Left ventricle myocardium inferior (tissue), 1 donor: ENCODE results near the gene PAX6. TPM values are rescaled to one million over a fixed set of nuclear protein-coding genes. Genes with fewer than 3 reads are reported as not detected.

Source experiments
- DNase-seq: peaks from one replicate; pipeline ENCODE4 v3.0.0-alpha.2; 2020
- H3K27ac ChIP-seq: fragments of 200-600 bp; replicated peaks from 2 replicates; pipeline ENCODE4 v1.8.0; 2021
- H3K27me3 ChIP-seq: fragments of 200-600 bp; 2 replicates; pipeline ENCODE4 v1.8.0; 2021; ENCODE audit warnings: low read depth
- H3K36me3 ChIP-seq: fragments of 200-600 bp; 2 replicates; pipeline ENCODE4 v1.8.0; 2021
- H3K4me1 ChIP-seq: fragments of 200-600 bp; 2 replicates; pipeline ENCODE4 v1.8.0; 2021
- H3K4me3 ChIP-seq: fragments of 200-600 bp; 2 replicates; pipeline ENCODE4 v1.8.0; 2021; ENCODE audit warnings: mild to moderate bottlenecking, moderate library complexity
- H3K9me3 ChIP-seq: fragments of 200-600 bp; replicated peaks from 2 replicates; pipeline ENCODE4 v1.8.0; 2021
- CTCF ChIP-seq: fragments of 200-600 bp; IDR thresholded peaks from 2 replicates; pipeline ENCODE4 v1.8.0; 2021; ENCODE audit warnings: antibody characterized with exemption, mild to moderate bottlenecking, borderline replicate concordance
- intact Hi-C: fragments of 100-400 bp; cut with micrococcal nuclease; formaldehyde crosslinking; loops from one replicate; pipeline ENCODE4 v1.11.0; 2022
- total RNA-seq: library from RNA; stranded (reverse); fragmentation: NEBNext Ultra II Directional; extraction: Animal tissue kit (Norgen Biotek cat#: 25700); gene quantifications from one replicate; pipeline ENCODE4 v1.2.1, GENCODE V29; 2021
- donor health status: DM: no; HTN: yes; CAD: no; lungs with severe emphysema.

The PAX6 gene
- total RNA-seq, 1 donor from 2014 or later = not detected

- TF ChIP-seq CTCF = no peak
- no peaks in the 10 kb centered on the region for H3K36me3 ChIP-seq
- H3K27me3 ChIP-seq = peaks cover 39% of the 10 kb centered on the region
- no peak for DNase-seq
- no peak overlapping the region for H3K4me3 ChIP-seq
- no peak overlapping the region for H3K27ac ChIP-seq
- H3K9me3 ChIP-seq = no peaks in the 10 kb centered on the region
- intact Hi-C loops = no loop called here
- no peaks in the 10 kb centered on the region for H3K4me1 ChIP-seq
These were observed 36.6 kb upstream of the PAX6 start for GRCh38 chr11:31847761-31848160.

GRCh38 chr11:31845331-31845730 is 34.2 kb upstream of the PAX6 start:
- TF ChIP-seq CTCF = no peak
- intact Hi-C loops = no loop called here
- H3K36me3 ChIP-seq = no peaks in the 10 kb centered on the region
- H3K27me3 ChIP-seq = peaks cover 64% of the 10 kb centered on the region
- no peaks in the 10 kb centered on the region for H3K9me3 ChIP-seq
- no peak overlapping the region for H3K27ac ChIP-seq
- no peak for DNase-seq
- no peak overlapping the region for H3K4me3 ChIP-seq
- no peaks in the 10 kb centered on the region for H3K4me1 ChIP-seq

GRCh38 chr11:31844351-31844750 is 33.2 kb upstream of the PAX6 start:
- Histone ChIP-seq H3K4me1 (no peaks in the 10 kb centered on the region), H3K27me3 (peaks cover 74% of the 10 kb centered on the region), H3K9me3 (no peaks in the 10 kb centered on the region), H3K27ac (no peak overlapping the region), H3K4me3 (no peak overlapping the region), H3K36me3 (no peaks in the 10 kb centered on the region)
- no peak for TF ChIP-seq CTCF
- intact Hi-C loops = no loop called here
- no peak for DNase-seq

GRCh38 chr11:31841435-31841834 is 30.3 kb upstream of the PAX6 start:
- Histone ChIP-seq H3K4me3 (no peak overlapping the region), H3K36me3 (no peaks in the 10 kb centered on the region), H3K9me3 (no peaks in the 10 kb centered on the region), H3K27ac (no peak overlapping the region), H3K4me1 (no peaks in the 10 kb centered on the region), H3K27me3 (peaks cover 100% of the 10 kb centered on the region)
- intact Hi-C loops = no loop called here
- no peak for TF ChIP-seq CTCF
- no peak for DNase-seq

- H3K27ac ChIP-seq = no peak overlapping the region
- no peak overlapping the region for H3K4me3 ChIP-seq
- DNase-seq = no peak
- no peak for TF ChIP-seq CTCF
- no peaks in the 10 kb centered on the region for H3K9me3 ChIP-seq
- no peaks in the 10 kb centered on the region for H3K36me3 ChIP-seq
- intact Hi-C loops = no loop called here
- H3K27me3 ChIP-seq = peaks cover 100% of the 10 kb centered on the region
- no peaks in the 10 kb centered on the region for H3K4me1 ChIP-seq
These were observed 23.1 kb upstream of the PAX6 start for GRCh38 chr11:31834237-31834636.

- H3K27ac ChIP-seq = no peak overlapping the region
- H3K36me3 ChIP-seq = no peaks in the 10 kb centered on the region
- no peaks in the 10 kb centered on the region for H3K9me3 ChIP-seq
- intact Hi-C loops = no loop called here
- H3K27me3 ChIP-seq = peaks cover 100% of the 10 kb centered on the region
- DNase-seq = no peak
- H3K4me3 ChIP-seq = no peak overlapping the region
- H3K4me1 ChIP-seq = peaks cover 18% of the 10 kb centered on the region
- no peak for TF ChIP-seq CTCF
These were observed 19.3 kb upstream of the PAX6 start for GRCh38 chr11:31830406-31830805.
